HepG2 (cell line): ENCODE results near the gene NFATC2. TPM values are rescaled to one million over a fixed set of nuclear protein-coding genes. Genes with fewer than 3 reads are reported as not detected.

Experiments used
- FOXJ3 ChIP-seq: sonication (generic); formaldehyde crosslinking; IDR thresholded peaks from 2 replicates; pipeline ENCODE4 v1.4.0; 2020; ENCODE audit warnings: missing genetic modification reagents, mild to moderate bottlenecking, borderline replicate concordance
- KDM4B ChIP-seq: sonication (generic); formaldehyde crosslinking; IDR thresholded peaks from 2 replicates; pipeline ENCODE4 v1.4.0; 2020; ENCODE audit warnings: missing genetic modification reagents
- KIAA2018 ChIP-seq: sonication (generic); formaldehyde crosslinking; IDR thresholded peaks from 2 replicates; pipeline ENCODE4 v1.5.0; 2020; ENCODE audit warnings: mild to moderate bottlenecking, missing genetic modification reagents, borderline replicate concordance
- SIN3A ChIP-seq: IDR thresholded peaks from 2 replicates; pipeline ENCODE4 v1.6.1; 2011; ENCODE audit warnings: low read depth, mild to moderate bottlenecking, control low read depth, low read length, borderline replicate concordance
- STAT5B ChIP-seq: sonication (generic); formaldehyde crosslinking; IDR thresholded peaks from 2 replicates; pipeline ENCODE4 v1.4.0; 2020; ENCODE audit warnings: missing genetic modification reagents
- THAP7 ChIP-seq: sonication (generic); formaldehyde crosslinking; IDR thresholded peaks from 2 replicates; pipeline ENCODE4 v1.8.1; 2023; ENCODE audit warnings: mild to moderate bottlenecking, missing genetic modification reagents
- ZFAT ChIP-seq: sonication (generic); formaldehyde crosslinking; conservative IDR thresholded peaks from 2 replicates; pipeline ENCODE4 v1.8.1; 2023; ENCODE audit warnings: missing genetic modification reagents, inconsistent platforms
- polyA plus RNA-seq, 8 experiments: library from polyadenylated mRNA; depleted of rRNA in 3 of 8; stranded (reverse) in 7 of 8; unstranded in 1 of 8; fragments of >200 nt; fragmentation: Illumina TruSeq in 4 of 8; extraction: Trizol in 4 of 8; gene quantifications; 2 replicates each; pipeline versions ENCODE4 v1.2.1 to v1.2.3, GENCODE V29; 2011 to 2016; ENCODE audit warnings: low read depth in 4 of 8, missing spikeins in 1 of 8, mixed read lengths in 1 of 8; ENCODE audit not compliant: insufficient read depth in 1 of 8
- total RNA-seq, 5 experiments: library from RNA; depleted of rRNA; stranded (reverse); fragments of >200 nt; fragmentation: Illumina TruSeq; extraction: Trizol; gene quantifications; 2 replicates each; pipeline ENCODE4 v1.2.3, GENCODE V29; 2016; ENCODE audit warnings: low read depth in 1 of 5

Gene NFATC2
- total and polyA plus RNA-seq, 2 of the 13 experiments (the other 11 are each of a cell fraction or from before 2014, with no cell fraction given): 1.9 to 3.3 TPM

- TF ChIP-seq SIN3A (no peak), ZFAT (CRISPR knock-in tag) (no peak), THAP7 (CRISPR knock-in tag) (peak; percentile 57; the same call in 1 of the 2 replicates), FOXJ3 (CRISPR knock-in tag) (no peak), STAT5B (CRISPR knock-in tag) (no peak), KDM4B (no peak), KIAA2018 (CRISPR knock-in tag) (no peak)
These were observed 103.3 kb downstream of the NFATC2 start (continued) for GRCh38 chr20:51439160-51439689.
